GM12874 (cell line): Measurements from ENCODE around the gene XRCC5.

ENCODE experiments used
- TF ChIP-seq, protein P1 (sequence below): IDR thresholded peaks from 2 replicates; pipeline ENCODE4 v1.5.1; 2011; ENCODE audit warnings: low read depth, mild to moderate bottlenecking, control low read depth, low read length, moderate library complexity; ENCODE audit not compliant: insufficient read depth

Gene XRCC5

DNA sequence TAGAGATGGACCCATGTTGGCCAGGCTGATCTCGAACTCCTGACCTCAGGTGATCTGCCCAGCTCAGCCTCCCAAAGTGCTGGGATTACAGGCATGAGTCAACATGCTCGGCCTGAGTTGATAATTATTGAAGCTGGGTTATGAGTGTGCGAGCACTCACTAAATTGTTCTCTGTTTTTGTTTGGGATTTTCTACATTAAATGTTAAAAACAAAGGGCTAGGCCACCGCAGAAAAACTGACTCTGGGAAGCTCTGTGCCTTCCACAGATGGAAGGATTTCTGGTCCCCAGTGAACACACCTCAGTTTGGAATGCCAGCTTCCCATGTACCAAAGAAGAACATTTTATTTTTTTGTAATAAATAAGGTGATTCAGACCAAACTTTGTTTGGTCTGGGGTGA, 83.0 kb downstream of the XRCC5 start:
- TF ChIP-seq, protein P1, sequence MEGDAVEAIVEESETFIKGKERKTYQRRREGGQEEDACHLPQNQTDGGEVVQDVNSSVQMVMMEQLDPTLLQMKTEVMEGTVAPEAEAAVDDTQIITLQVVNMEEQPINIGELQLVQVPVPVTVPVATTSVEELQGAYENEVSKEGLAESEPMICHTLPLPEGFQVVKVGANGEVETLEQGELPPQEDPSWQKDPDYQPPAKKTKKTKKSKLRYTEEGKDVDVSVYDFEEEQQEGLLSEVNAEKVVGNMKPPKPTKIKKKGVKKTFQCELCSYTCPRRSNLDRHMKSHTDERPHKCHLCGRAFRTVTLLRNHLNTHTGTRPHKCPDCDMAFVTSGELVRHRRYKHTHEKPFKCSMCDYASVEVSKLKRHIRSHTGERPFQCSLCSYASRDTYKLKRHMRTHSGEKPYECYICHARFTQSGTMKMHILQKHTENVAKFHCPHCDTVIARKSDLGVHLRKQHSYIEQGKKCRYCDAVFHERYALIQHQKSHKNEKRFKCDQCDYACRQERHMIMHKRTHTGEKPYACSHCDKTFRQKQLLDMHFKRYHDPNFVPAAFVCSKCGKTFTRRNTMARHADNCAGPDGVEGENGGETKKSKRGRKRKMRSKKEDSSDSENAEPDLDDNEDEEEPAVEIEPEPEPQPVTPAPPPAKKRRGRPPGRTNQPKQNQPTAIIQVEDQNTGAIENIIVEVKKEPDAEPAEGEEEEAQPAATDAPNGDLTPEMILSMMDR: no peak

DNA sequence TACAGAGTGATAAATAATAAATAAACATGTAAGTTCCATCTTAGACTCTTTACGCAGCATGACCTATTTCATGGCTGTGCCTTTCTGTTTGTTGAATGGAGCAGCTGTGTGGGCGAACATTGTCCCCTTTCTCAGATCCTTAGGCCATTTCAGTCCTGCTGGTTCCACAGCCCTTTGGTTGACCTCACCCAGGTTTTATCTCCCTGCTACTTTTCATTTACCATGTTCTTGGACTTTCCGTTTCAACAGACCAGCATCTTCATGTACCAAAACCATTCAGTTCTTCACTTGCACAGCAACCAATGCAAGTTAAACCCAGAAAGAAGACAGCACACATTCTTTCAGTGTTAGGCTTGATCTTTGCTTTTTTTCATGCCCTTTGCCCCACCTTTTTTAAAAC, 83.8 kb downstream of the XRCC5 start:
- TF ChIP-seq, protein P1: no peak

DNA sequence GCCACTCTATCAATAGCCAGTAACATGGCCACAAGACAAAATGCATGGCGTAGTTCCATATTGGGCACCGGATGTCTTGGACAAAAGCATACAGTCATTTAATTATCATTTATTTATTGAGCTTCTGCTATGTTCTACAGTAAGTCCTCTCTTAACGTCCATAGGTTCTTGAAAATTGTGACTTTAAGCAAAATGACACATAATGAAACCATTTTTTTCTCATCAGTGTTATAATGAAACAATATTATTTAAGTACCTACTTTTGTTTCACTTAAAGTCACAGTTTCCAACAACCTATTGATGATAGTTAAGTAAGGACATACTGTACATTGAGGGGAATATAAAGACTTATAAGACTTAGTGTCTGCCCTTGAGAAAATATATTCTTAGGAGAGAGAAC, 84.9 kb downstream of the XRCC5 start:
- TF ChIP-seq, protein P1: no peak

DNA sequence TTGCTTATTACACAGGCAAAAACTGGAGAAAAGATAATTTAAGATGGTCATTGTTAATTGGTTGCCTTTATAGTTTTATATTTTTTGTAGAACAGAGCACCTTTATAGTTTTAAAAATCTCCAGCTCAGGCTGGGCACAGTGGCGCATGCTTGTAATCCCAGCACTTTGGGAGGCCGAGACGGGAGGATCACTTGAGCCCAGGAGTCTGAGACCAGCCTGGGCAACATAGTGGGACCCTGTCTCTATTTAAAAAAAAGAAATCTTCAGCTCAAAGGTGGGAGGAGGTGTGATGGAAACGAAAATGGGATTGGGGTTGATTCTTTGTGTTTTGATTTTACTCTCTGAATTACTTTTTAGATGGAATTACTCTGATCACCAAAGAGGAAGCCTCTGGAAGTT, 85.4 kb downstream of the XRCC5 start:
- TF ChIP-seq, protein P1: no peak

DNA sequence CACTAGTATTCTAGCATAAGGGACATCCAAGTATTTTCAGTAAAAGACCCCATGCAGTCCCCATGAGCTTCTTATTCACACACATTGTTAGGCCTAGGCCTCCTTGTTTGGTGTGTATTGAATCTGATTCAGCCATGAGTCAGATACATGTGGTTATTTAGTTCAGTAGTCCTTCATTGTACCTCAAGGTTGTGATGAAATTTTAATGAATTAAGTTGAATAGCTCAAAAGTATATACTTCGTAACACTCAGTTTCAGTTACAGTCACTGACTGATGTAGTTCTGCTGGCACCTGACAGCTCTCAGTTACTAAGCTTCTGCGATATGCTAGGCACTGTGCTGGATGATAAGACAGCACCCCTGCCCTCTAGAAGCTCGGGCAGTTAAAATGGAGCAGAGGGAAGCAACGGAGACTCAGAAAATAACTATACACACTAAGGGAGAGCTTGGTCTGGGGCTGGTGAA, 86.4 kb downstream of the XRCC5 start:
- TF ChIP-seq, protein P1: no peak

DNA sequence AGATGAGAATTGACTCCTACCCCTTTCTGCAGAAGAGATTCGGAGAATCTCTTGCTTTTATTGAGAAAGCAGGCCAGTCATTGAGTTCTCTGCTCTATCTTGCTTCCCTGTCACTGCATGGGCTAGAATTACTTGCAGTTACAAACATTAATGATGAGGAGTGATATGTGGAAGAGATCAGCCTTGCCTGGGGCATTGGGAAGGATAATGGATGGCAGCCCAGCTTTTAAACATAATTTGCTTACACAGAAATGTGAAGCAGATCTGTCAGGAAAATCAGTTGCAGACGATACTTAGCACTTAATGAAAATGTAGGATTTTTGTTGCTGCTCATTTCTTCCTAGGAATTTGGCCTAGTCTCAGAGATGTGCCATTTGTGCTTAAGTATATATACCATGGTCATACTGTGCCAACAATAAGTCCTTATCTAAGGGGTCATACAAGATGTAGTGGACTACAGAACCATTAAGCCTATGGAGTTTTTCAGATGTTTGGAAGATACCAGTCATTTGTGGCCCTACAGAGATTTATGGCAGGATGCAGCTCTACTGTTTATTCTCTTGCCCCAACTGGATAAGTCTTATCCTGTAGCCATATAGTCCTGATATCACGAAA, 92.7 kb downstream of the XRCC5 start:
- TF ChIP-seq, protein P1: no peak

DNA sequence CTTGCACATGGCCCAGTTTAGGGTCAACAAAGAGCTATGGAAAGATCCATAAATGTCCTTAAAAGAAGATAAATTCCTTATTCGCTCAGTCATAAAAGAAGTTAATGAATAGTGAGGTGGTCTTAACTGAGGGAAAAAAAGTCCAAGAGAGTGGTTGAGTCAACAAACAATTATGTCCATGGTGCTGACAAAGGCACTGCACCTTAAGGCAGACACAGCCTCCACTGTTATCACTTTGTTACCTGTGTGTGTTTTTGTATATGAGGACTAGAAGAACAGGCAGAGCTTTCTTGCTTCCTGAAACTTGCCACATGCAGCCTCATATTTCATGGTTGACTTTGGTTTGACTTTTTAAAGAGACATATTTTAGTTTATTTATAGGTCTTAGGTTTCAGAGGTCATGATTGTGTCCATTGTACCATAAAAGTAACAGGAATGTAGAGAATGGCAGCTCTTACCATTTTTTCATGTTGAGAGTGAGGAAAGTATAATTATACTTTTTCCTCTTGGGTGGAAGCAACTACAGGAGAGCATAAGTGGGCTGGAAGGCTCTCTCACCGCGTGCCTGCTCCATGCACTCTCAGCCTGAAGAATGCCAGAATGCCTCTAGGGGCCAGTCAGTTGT, 93.6 kb downstream of the XRCC5 start:
- TF ChIP-seq, protein P1: no peak
